Activated T-helper 1 cell treated with anti-CD3 and anti-CD28 coated beads, Interleukin-2, amount 50 U/mL, for 16 hours (primary cell): ENCODE results near the gene TMEM53.
"Not testable (repeated sequence)": the region's sequence is repeated elsewhere in the genome, so short reads cannot be mapped to it uniquely, and the experiment has no call there.

Source experiments
- DNase-seq, 2 donors: peaks; one replicate each; pipeline ENCODE4 v3.0.0-alpha.2; 2020; ENCODE audit warnings: low read depth in 1 of 2, low spot score in 1 of 2

The TMEM53 gene

DNA sequence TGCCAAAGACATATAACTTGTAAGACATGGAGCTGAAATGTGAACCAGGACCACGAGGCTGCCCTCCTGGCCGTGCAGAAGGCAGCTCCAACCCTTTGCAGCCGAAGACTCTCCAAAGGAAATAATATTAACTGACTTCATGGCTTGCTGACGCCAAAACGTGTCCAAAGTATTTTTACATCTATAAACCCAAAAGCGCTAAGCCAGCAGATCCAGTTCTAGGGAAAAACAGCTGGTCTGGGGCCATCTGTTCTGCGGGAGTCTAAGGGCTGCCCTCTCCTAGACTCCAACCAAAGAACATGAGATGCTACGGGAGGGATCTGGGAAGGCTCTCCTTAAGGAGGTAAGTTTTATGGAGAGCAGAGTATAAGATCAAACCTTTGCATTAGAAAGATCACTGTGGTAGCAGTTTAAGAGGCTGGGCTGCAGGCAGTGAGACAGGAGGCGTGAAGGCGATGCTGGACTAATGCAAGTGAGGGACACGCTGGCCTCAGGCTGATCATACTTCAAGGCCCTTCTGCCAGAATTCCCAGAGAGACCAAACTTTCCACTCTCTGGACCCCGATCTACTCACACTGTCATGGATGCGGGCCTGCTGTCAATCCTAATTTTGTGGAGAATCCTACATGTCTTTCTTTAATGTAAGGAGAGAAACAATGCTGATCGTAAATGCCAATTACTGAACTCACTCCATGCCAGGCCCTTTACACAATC, 1.2 kb downstream of the TMEM53 start:
- no peak for DNase-seq

DNA sequence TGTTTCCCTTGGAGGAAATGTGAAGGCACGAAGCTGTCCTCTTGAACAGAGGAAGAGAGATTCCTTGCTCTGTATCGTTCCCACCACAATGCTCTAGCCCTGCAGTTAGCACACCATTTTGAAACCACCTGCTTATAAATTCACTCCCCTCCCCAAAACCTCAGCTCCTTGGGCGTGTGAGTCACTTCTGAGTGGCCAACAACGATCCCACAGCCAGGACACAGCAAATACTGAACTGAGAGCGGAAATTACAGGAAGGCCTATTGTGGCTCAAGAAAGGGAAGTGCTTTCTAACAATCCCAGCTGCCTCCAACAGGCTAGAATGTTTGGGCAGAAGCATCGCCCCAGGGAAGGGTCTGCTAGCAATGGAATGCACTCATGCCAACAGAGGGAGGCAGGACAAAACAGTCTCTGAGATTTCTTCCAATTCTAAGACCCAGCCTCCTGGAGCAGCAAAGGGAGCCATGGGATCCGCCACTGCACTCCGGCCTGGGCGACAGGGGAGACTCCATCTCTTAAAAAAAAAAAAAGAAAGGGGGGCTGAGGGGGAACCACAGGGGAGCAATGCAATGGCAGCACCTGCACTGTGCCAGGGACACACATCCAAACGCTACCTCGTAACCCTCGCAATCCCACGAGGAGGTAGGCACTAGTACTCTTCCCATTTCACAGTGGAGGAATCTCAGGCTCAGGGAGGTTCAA, 1.9 kb downstream of the TMEM53 start:
- no peak for DNase-seq

DNA sequence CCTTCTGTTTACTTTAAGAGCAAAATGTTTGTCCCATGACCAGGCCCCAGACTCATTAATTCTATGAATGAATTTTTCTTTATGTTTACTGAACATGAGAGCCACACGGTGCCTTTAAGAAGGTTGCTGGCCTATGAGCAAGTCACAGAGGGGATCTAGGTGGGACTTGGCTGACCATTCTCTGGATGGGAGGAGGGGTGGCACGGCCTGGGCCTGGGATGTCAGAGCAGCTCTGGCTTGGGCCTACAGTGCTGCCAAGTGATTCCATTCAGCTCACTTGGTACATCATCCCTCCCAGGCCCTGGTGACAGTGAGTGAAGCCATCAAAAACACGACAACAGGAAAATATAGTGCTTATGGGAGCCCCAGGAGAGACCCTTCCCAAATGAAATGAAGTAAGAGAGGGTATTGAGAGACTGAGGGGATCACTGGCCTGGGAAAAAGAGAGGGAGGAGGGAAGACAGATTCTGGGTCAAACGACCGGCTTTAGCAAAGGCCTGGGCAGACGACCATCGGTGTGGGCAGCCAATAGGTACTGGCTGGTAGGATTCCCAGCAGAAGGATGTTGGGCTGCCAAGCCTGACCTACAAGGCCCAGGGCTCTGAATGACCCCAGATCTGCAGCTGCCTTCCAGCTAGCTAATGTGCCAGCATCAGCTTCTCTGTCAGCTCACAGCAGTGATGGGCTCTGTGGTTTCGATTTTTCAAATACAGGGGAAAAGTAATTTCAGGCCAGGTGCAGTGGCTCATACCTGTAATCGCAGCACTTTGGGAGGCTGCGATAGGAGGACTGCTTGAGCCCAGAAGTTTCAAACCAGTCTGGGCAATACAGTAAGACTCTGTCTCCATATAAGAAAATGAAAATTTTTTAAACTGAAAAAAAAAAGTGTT, 3.3 kb downstream of the TMEM53 start:
- no peak for DNase-seq

GRCh38 chr1:44666719-44667118, 7.6 kb downstream of the TMEM53 start:
- not testable (repeated sequence) for DNase-seq

GRCh38 chr1:44664730-44665370, 9.4 kb downstream of the TMEM53 start:
- DNase-seq = no peak

DNA sequence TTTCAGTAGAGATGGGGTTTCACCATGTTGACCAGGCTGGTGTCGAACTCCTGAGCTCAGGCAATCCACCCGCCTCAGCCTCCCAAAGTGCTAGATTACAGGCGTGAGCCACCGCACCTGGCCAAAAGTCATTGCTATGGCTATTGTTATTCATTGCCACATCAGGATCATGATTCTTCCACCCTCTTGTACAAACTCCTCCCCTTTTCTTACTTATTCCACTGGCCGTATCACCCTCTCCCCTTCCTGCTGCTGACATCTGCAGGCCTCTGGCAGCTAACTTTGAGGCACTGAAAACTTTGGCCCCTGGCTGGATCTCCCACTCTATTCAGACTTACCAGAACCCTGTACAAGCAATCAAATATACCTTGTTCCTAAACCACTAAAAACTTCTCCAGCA, 10.9 kb downstream of the TMEM53 start:
- DNase-seq = no peak

DNA sequence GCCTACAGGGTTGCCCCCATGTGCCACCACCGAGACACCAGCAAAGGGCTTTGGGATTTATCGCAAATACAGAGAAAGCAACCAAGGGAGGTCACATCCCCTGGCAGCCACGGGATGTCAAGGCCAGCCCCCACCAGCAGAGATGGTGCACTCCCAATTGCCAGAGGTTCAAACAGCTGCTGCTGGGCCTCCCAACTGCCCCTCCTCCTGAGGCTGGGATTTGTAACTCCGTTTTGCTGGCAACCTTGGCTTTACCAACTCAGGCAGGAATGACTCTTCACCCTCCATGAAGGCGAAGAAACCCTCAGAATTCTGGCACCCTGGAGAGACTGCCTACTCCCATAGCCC, 11.6 kb downstream of the TMEM53 start:
- no peak for DNase-seq

DNA sequence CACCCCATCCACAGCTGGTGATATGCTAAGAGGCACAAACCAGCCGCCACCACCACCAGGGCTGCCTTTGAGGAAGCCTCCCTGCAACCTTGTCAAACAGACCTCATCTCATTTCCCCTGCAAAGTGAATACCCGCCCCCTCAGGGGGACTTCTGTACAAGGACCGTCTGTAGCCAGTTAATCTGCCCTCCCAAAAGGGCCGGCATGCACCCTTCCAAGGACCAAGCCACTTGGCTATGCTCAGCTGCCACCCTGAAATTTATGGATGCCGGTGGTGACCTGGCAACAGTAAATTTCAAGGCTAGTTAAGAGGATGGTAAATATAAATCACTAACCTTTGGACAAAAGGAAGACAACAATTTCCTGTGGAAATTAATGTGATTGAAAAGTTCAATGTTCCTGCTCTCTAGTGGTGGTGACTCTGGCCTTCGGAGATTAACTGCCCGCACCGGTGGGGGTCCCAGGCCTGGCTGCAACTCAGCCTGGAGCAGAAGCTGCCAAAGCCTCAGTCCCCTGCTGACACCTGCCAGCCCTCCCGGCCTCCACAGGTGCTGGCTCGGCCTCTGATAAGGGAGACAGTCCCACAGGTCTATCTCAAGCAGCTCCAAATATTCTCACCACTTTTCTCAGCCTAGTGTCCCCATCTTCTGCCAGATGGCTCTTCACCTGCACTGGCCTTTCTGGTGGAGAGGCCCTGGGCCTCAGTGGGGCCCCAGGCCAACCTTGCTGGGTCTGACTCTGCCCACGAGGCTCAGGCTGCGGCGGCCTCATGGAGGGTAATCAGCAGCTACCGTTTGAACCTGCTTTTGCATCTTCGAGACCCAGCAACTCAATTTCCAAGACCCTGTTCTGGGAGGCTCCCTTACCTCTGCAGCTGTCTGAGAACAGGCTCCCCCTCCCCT, 12.2 kb downstream of the TMEM53 start:
- no peak for DNase-seq

- DNase-seq = no peak
Measured at GRCh38 chr1:44660176-44660575, 14.1 kb downstream of the TMEM53 start.

GRCh38 chr1:44659566-44659965, 14.7 kb downstream of the TMEM53 start:
- no peak for DNase-seq

GRCh38 chr1:44655609-44656008, 18.7 kb downstream of the TMEM53 start:
- no peak for DNase-seq

- no peak for DNase-seq
Measured at GRCh38 chr1:44654621-44655187, 19.6 kb downstream of the TMEM53 start.

DNA sequence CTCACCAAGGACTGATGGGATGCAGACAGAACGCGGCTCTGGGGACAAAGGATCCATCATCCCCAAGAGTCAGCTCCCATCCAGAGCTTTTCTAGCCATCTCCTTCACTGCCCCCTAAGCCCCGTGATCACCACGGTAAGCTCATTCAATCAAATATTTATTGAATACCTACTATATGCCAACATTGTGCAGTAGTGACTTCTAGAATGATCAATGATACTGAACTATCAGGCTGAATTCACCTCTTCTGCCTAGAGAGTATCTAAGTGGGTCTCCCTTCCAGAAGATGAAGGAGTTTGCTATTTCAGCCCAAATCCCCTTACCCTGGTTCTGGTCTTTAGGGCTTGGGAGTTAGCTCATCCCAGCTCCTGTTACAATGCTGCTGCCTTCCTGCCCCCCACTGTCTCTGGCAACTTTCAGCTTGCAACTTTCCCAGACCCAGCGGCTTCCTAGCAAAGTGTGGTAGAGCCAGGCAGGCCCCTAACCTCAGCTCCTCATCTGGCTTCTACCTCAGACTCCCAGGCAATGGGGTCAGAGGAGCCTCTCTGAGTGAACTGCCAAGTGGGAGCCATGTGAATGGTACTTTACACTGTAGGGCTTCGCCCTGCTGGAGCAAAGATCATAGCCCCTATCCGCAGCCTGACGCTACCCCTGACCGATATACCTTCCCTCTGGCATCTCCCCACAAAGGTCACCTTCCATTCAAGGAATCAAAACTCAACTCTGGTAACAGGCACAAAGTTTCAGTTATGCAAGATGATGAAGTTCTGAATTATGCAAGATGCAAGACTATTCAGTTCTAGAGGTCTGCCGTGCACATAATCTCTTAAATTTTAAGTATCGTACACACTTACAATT, 20.9 kb downstream of the TMEM53 start:
- DNase-seq = no peak

DNA sequence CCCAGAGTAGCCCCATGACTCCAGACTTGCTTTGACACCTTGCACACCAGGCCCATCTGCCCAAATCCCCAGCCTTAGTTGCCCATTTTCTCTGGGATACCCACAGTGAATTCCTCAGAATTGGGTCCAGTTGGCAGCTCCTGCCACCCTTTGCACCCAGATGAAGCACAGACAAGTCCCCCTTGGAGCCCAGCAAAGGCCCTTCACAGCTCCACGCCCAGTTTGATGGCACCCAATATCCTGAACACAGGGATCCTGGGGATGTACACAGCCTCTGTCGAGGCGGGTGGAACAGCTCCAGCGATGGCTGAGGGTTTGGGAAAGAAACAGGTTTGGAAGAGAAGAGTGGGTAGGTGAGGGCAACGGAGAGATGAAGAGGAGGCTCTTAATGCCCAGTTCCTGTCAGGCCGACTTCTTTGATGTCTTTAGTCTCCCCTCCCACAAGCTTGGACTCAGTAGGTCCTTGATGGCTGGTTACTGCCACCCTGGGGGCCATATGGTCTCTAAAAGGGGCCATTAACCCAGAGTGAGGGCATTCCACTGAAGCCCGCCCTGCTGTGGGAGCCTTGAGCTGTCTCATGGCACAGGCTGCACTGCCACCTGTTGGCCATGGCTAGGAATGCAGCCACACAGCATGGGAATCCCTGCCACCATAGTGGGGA, 21.7 kb downstream of the TMEM53 start:
- peak; percentile 59 to 62 for DNase-seq

GRCh38 chr1:44651069-44651468, 23.2 kb downstream of the TMEM53 start:
- DNase-seq = no peak

DNA sequence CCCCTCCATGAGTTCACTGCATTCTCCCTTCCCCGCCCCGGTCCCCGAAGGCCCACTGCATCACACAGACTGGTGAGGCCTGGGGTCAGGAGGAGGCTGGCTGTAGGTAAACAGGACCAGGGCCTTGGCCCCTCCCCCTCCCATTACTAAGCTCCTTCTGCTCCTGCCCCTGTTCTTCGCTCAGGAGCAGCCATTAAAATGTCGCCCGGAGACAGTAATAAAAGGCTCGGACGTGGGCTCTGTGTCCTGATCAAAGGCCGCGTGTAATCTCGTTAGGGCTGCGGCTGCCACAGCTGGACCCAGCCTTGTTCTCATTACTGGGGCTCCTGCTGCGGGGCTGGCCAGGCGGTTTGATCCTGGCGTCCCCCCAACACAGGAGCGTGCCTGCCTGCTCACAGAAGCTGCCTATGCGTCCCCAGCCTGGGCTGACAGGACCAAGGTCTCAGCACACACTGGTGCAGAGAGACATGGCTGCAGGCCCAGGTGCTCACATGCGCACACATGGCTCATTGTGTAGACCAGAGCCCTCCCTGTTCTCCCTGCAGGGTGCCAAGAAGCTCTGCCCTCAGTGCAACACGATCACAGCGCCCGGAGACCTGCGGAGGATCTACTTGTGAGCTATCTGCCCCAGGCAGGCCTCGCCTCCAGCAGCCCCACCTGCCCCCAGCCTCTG, 24.0 kb downstream of the TMEM53 start:
- DNase-seq = no peak

DNA sequence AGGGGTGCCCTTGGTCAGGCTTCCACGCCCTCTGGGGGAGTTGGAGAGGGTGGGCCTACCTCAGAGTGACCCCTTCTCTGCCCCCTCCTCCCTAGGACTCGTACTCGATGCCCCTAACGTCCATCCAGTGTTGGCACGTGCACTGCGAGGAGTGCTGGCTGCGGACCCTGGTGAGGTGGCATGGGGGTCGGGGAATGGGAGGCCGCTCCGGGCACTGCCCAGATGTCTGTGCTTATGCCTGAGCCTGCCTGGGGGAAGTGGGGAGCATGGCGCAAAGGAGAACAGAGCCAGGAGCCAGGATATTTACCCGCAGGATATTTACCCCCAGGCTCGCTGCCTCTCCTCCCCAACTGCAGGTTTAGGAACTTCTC, 24.5 kb downstream of the TMEM53 start:
- DNase-seq = no peak
